Measurements from ENCODE around the gene LRRC7.

Gene LRRC7

GRCh38 chr1:69567652-69568420 lies at the start of gene LRRC7:
Gene LRRC7 (plus strand): TSS chr1:69567922. CDS start chr1:69568640, 718 bp downstream.
- DNase-seq = no peak

GRCh38 chr1:69519006-69519405 lies 48.7 kb upstream of the LRRC7 start:
- peak; percentile 46 for DNase-seq

- no peak for DNase-seq
These were observed 47.4 kb upstream of the LRRC7 start for GRCh38 chr1:69520326-69520725.

GRCh38 chr1:69523032-69523431 lies 44.7 kb upstream of the LRRC7 start:
- DNase-seq = peak; percentile 98

GRCh38 chr1:69523461-69523860 lies 44.3 kb upstream of the LRRC7 start:
- DNase-seq = peak; percentile 51

GRCh38 chr1:69524015-69524414 lies 43.7 kb upstream of the LRRC7 start:
- DNase-seq = peak; percentile 85

- DNase-seq = no peak
These were observed 40.4 kb upstream of the LRRC7 start for GRCh38 chr1:69527273-69527672.

- DNase-seq = no peak
These were observed 39.3 kb upstream of the LRRC7 start for GRCh38 chr1:69528376-69528775.

- no peak for DNase-seq
These were observed 34.4 kb upstream of the LRRC7 start for GRCh38 chr1:69533343-69533742.

GRCh38 chr1:69534829-69535228 lies 32.9 kb upstream of the LRRC7 start:
- no peak for DNase-seq

GRCh38 chr1:69535490-69535889 lies 32.2 kb upstream of the LRRC7 start:
- DNase-seq = no peak

- DNase-seq = no peak
These were observed 27.7 kb upstream of the LRRC7 start for GRCh38 chr1:69540052-69540451.

GRCh38 chr1:69551476-69552324 lies 16.0 kb upstream of the LRRC7 start:
- no peak for DNase-seq

GRCh38 chr1:69553726-69554125 lies 14.0 kb upstream of the LRRC7 start:
- no peak for DNase-seq

GRCh38 chr1:69568421-69569174 lies 876 bp downstream of the LRRC7 start:
- no peak for DNase-seq

- no peak for DNase-seq
These were observed 1.4 kb downstream of the LRRC7 start for GRCh38 chr1:69569175-69569541.

- no peak for DNase-seq
These were observed 2.0 kb downstream of the LRRC7 start for GRCh38 chr1:69569576-69570328.

GRCh38 chr1:69570356-69570755 lies 2.6 kb downstream of the LRRC7 start:
- DNase-seq = no peak

- DNase-seq = no peak
These were observed 5.2 kb downstream of the LRRC7 start for GRCh38 chr1:69572921-69573320.

GRCh38 chr1:69573911-69574310 lies 6.2 kb downstream of the LRRC7 start:
- DNase-seq = no peak

GRCh38 chr1:69585666-69586065 lies 17.9 kb downstream of the LRRC7 start:
- no peak for DNase-seq

GRCh38 chr1:69587391-69587790 lies 19.7 kb downstream of the LRRC7 start:
- no peak for DNase-seq

GRCh38 chr1:69589799-69590198 lies 22.1 kb downstream of the LRRC7 start:
- DNase-seq = no peak
